Progenitor cell of endocrine pancreas (in vitro differentiated cells): ENCODE data around the gene PADI3. TPM values are rescaled to one million over a fixed set of nuclear protein-coding genes. Genes with fewer than 3 reads are reported as not detected.

ENCODE experiments used
- DNase-seq: peaks from one replicate; pipeline ENCODE4 v3.0.0; 2021; ENCODE audit warnings: low spot score; ENCODE audit not compliant: unreplicated experiment
- H3K27ac Mint-ChIP-seq: 2 replicates; pipeline ENCODE4 v1.8.0; 2021; ENCODE audit warnings: mild to moderate bottlenecking, moderate library complexity, mixed read lengths
- H3K27me3 Mint-ChIP-seq: 2 replicates; pipeline ENCODE4 v1.8.0; 2021; ENCODE audit warnings: mixed read lengths
- H3K36me3 Mint-ChIP-seq: 2 replicates; pipeline ENCODE4 v1.8.0; 2022; ENCODE audit warnings: mixed read lengths; ENCODE audit not compliant: insufficient read depth
- H3K4me1 Mint-ChIP-seq: 2 replicates; pipeline ENCODE4 v1.8.0; 2021; ENCODE audit warnings: low read depth, mixed read lengths
- H3K4me3 Mint-ChIP-seq: 2 replicates; pipeline ENCODE4 v1.8.0; 2021; ENCODE audit warnings: low read depth, mild to moderate bottlenecking, moderate library complexity, mixed read lengths
- H3K9me3 Mint-ChIP-seq: 2 replicates; pipeline ENCODE4 v1.8.0; 2021; ENCODE audit warnings: low read depth, mixed read lengths
- total RNA-seq: library from RNA; stranded (reverse); gene quantifications from 2 replicates; pipeline ENCODE4 v1.2.1, GENCODE V29; 2021
- TF ChIP-seq, protein P1 (sequence below): fragments of 200-600 bp; sonication (generic); IDR thresholded peaks from one replicate; pipeline ENCODE4 v1.5.0; 2021; ENCODE audit warnings: antibody characterized with exemption, mild to moderate bottlenecking; ENCODE audit not compliant: unreplicated experiment

The PADI3 gene
- total RNA-seq, 1 donor from 2014 or later = not detected

DNA sequence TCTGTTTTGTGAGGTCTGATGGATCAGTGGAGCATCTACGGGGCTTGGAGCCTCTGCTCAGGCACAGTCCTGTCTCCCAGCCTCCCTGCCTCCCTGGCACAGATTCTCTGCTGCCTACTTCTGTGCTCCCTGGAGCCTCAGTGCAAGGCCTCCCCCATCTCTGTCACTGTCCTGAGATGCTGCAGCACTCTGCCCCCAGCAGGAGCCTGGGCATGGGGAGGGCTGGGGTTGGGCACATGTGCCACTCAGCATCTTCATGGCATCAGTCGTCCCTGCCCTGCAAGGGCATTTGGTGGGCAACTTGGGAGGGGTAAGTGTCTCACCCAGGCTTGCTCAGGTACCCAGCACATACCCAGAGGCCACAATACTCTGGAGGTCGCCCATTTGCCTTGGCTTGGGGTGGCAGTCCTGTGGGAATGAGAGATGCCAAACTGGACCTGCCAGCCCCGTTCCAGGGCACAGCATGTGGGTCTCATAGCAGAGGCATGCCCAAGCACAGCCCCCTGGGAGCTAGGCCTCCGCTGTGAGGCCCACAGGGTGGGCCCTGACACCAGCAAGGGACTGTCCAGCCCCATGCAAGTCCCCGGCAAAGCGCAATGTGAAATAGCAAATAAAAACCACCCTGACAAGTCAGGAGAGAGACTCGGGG lies 28.7 kb downstream of the PADI3 start:
- H3K27ac Mint-ChIP-seq = no peak overlapping the region
- peaks cover 7% of the 10 kb centered on the region for H3K27me3 Mint-ChIP-seq
- H3K36me3 Mint-ChIP-seq = no peaks in the 10 kb centered on the region
- no peak for DNase-seq
- H3K9me3 Mint-ChIP-seq = no peaks in the 10 kb centered on the region
- no peak overlapping the region for H3K4me3 Mint-ChIP-seq
- peaks cover 9% of the 10 kb centered on the region for H3K4me1 Mint-ChIP-seq
- TF ChIP-seq, protein P1, sequence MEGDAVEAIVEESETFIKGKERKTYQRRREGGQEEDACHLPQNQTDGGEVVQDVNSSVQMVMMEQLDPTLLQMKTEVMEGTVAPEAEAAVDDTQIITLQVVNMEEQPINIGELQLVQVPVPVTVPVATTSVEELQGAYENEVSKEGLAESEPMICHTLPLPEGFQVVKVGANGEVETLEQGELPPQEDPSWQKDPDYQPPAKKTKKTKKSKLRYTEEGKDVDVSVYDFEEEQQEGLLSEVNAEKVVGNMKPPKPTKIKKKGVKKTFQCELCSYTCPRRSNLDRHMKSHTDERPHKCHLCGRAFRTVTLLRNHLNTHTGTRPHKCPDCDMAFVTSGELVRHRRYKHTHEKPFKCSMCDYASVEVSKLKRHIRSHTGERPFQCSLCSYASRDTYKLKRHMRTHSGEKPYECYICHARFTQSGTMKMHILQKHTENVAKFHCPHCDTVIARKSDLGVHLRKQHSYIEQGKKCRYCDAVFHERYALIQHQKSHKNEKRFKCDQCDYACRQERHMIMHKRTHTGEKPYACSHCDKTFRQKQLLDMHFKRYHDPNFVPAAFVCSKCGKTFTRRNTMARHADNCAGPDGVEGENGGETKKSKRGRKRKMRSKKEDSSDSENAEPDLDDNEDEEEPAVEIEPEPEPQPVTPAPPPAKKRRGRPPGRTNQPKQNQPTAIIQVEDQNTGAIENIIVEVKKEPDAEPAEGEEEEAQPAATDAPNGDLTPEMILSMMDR = no peak

DNA sequence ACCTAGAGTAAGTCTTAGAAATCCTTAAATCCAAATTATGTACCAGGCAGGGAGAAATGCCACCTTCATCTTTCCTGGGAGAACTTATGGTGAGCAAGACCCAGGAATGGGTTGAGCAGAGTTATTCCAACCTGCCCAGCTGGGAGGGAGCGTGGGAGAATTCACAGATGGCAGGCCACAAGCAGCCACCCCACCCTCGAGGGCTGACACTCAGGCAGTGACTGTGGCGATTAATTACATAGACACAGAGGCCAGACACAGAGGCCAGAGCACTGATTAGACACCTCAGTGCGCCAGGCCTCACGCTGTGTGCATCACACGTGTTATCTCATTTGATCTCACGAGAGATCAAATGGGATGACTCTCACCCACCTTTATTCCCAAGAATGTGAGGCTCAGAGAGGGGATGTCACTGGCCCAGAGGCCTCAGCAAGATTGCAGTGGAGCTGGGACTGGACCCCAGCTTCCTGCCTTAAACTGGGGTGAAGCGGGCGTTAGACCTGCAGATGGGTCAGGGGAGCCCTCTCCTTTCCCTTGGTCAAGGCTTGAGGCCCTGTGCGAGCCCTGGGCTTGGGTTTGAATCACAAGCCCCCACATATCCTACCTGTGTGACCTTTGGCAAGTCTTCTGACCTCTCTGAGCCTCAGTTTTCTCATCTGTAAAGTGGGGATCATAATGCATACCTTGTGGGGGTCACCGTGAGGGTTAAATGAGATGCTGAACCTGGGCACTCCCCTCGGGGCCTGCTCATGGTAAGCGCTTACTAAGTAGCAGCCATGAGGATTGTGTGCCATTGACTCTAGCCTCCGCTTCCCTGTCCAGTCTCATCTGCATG lies 30.3 kb downstream of the PADI3 start:
- peaks cover 9% of the 10 kb centered on the region for H3K4me1 Mint-ChIP-seq
- DNase-seq = no peak
- no peaks in the 10 kb centered on the region for H3K36me3 Mint-ChIP-seq
- H3K4me3 Mint-ChIP-seq = no peak overlapping the region
- peaks cover 10% of the 10 kb centered on the region for H3K27me3 Mint-ChIP-seq
- peak overlapping the region; percentile 88 for H3K27ac Mint-ChIP-seq
- no peaks in the 10 kb centered on the region for H3K9me3 Mint-ChIP-seq
- TF ChIP-seq, protein P1 = no peak

DNA sequence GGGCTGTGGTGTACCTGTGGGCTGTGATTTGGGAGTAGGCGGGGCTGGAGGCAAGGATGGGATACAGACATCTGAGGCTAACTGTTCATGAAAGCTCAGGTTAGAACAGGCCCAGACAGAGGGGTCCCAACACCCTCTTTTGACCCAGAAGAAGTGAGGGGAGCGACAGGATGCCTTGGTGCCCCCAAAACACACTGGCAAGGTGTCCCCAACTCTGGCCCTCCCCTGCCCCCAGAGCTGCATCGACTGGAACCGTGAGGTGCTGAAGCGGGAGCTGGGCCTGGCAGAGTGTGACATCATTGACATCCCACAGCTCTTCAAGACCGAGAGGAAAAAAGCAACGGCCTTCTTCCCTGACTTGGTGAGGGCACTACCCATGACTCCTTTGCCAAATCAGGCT lies 31.5 kb downstream of the PADI3 start:
- Mint-ChIP-seq H3K36me3 (no peaks in the 10 kb centered on the region), H3K27me3 (peaks cover 15% of the 10 kb centered on the region), H3K4me3 (no peak overlapping the region), H3K27ac (no peak overlapping the region), H3K9me3 (no peaks in the 10 kb centered on the region), H3K4me1 (peaks cover 9% of the 10 kb centered on the region)
- TF ChIP-seq, protein P1 = no peak
- DNase-seq = no peak

DNA sequence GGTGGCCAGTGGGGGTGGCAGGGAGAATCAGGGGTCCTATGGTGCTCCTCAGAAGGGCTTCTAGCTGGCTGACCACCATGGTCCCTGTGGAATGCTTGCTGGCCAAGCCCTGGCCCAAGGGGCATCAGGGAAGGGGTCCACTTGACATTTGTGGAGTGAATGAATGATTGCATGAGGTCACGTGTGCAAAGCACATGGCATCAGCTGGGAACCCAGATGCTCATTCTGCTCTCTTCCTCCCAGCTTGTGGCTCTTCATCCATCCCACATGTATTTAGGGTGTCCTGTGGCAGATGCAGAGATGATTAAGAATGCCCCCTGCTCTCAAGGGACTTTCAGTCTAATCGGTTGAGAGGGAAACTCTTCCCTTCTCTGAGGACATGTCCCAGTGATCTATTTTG lies 32.0 kb downstream of the PADI3 start:
- Mint-ChIP-seq H3K27ac (no peak overlapping the region), H3K27me3 (peaks cover 14% of the 10 kb centered on the region), H3K4me1 (peaks cover 9% of the 10 kb centered on the region), H3K4me3 (no peak overlapping the region), H3K9me3 (no peaks in the 10 kb centered on the region), H3K36me3 (no peaks in the 10 kb centered on the region)
- no peak for DNase-seq
- TF ChIP-seq, protein P1 = no peak

DNA sequence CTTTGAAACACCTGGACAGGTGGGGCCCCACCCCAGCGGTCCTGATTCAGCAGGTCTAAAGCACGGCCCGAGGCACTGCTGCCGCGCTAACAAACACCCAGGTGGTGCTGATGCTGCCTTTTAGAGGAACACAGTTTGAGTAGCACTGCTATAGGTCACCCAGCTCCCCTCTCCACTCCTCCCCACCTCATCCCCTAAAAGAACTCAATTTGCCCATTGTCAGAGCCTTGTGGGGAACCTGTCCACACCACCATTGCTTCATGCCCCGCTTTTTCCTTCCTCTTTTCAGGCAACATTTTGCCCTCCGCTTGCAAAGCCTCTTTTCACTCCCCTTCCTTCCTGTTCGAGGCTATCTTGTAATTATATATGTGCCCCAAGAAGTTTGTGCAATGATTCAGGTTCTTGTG lies 32.9 kb downstream of the PADI3 start:
- Mint-ChIP-seq H3K27me3 (peaks cover 15% of the 10 kb centered on the region), H3K9me3 (no peaks in the 10 kb centered on the region), H3K4me1 (peaks cover 9% of the 10 kb centered on the region), H3K36me3 (no peaks in the 10 kb centered on the region), H3K27ac (no peak overlapping the region), H3K4me3 (no peak overlapping the region)
- DNase-seq = no peak
- TF ChIP-seq, protein P1 = no peak
